T-helper 9 cell (primary cell): ENCODE measurements around the gene PSTPIP1.
"Not testable (repeated sequence)": the region's sequence is repeated elsewhere in the genome, so short reads cannot be mapped to it uniquely, and the experiment has no call there.

Experiments
- DNase-seq: peaks from one replicate; pipeline ENCODE4 v3.0.0-alpha.2; 2020
- total RNA-seq, 2 donors: gene quantifications; one replicate each; lab custom pipeline; 2026; lab: John Stamatoyannopoulos, UW

PSTPIP1 gene
- total RNA-seq: 111 to 154 reads per million in 2 donors

- DNase-seq: peak; percentile 53
These were observed at the start of gene PSTPIP1 for GRCh38 chr15:76994971-76995945. Gene PSTPIP1, plus strand, starts transcription at chr15:76995126. Its CDS starts 448 bp downstream, at chr15:76995574.

GRCh38 chr15:76945494-76946093, 49.3 kb upstream of the PSTPIP1 start:
- no peak for DNase-seq

- DNase-seq: no peak
These were observed 47.5 kb upstream of the PSTPIP1 start for GRCh38 chr15:76947454-76947853.

GRCh38 chr15:76951220-76951619, 43.7 kb upstream of the PSTPIP1 start:
- no peak for DNase-seq

- DNase-seq: no peak
These were observed 41.0 kb upstream of the PSTPIP1 start for GRCh38 chr15:76953913-76954312.

GRCh38 chr15:76954744-76955143, 40.2 kb upstream of the PSTPIP1 start:
- no peak for DNase-seq

GRCh38 chr15:76961268-76962011, 33.5 kb upstream of the PSTPIP1 start:
- no peak for DNase-seq

GRCh38 chr15:76962337-76963013, 32.5 kb upstream of the PSTPIP1 start:
- no peak for DNase-seq

GRCh38 chr15:76963596-76963995, 31.3 kb upstream of the PSTPIP1 start:
- DNase-seq: no peak

GRCh38 chr15:76964157-76964556, 30.8 kb upstream of the PSTPIP1 start:
- DNase-seq: no peak

GRCh38 chr15:76966051-76966450, 28.9 kb upstream of the PSTPIP1 start:
- not testable (repeated sequence) for DNase-seq

- no peak for DNase-seq
These were observed 27.9 kb upstream of the PSTPIP1 start for GRCh38 chr15:76967067-76967466.

GRCh38 chr15:76968306-76968705, 26.6 kb upstream of the PSTPIP1 start:
- no peak for DNase-seq

- no peak for DNase-seq
These were observed 22.3 kb upstream of the PSTPIP1 start for GRCh38 chr15:76972389-76973361.

GRCh38 chr15:76973362-76973743, 21.6 kb upstream of the PSTPIP1 start:
- DNase-seq: peak; percentile 57

GRCh38 chr15:76973906-76974305, 21.0 kb upstream of the PSTPIP1 start:
- no peak for DNase-seq

GRCh38 chr15:76974456-76975036, 20.4 kb upstream of the PSTPIP1 start:
- no peak for DNase-seq

- no peak for DNase-seq
These were observed 18.8 kb upstream of the PSTPIP1 start for GRCh38 chr15:76976141-76976540.

- DNase-seq: no peak
These were observed 18.2 kb upstream of the PSTPIP1 start for GRCh38 chr15:76976572-76977270.
